Activated CD4-positive, alpha-beta T cell treated with anti-CD3 and anti-CD28 coated beads for 1 hour (primary cell): ENCODE data around the gene GALE.
"Not testable (repeated sequence)": the region's sequence is repeated elsewhere in the genome, so short reads cannot be mapped to it uniquely, and the experiment has no call there.

Experiments used
- DNase-seq: peaks from one replicate; pipeline ENCODE4 v3.0.0-alpha.2; 2020

The GALE gene

DNA sequence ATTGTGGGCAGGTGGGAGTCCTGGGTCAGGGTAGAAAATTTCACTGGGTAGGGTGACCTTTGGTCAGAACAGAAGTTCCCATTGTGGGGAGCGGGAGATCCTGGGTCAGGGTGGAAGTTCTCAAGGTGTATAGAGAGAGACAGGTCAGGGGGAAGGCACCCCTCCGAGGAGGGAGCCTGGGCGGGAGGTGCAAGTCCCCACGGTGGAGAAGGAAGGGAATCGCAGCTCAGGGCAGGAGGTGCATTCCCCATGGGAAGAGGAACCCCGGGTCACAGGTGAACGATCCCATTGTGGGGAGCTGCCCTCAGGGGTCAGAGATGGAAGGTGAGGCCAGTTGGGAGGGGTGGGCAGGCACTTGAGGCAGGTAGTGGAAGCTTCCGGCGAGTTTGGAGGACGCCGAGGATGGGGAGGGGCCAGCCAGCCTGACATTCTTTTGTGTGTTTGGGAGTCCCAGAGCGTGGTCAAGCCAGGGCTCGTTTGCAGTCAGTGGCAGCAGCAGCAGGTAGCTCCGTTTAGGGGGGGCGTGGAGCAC lies 9.0 kb downstream of the GALE start:
- DNase-seq: no peak

DNA sequence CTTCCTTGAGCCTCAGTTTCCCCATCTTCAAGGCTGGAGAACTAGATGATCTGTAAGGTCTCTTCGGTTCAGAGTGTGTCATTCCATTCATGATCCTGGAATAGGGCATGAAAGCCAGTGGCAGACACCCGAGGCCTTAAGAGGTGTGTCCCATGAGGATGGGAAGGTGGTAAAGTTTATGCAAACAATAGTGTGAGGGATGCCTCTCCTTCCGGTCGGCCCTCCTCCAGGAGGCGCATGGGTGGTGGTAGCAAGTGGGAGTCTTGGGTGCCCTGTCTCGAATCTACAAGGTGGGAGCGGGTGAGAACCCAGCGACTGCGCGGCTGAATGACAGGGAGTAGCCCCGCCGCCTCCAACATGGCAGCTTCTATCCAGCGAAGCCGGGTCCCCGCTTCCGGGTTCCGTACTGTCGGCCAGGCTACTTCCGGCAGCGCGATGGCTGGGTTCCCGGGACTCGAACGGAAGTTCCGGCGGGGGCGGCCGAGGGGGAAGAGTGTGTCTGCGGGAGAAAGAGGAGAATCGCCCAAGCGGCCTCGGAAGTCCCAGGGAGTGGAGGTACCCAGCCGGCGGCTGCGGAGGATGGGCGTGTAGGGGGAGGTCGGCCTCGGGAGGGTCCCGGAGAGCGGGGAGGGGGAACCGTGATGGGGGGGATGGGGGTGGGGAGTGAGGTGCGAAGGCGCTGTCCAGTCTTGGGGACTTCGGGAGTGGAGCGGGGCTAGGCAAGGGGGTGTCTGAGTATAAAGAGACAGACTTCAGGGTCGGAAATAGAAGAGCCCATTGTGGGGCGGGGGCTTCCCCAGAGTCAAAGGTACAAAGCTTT lies 9.6 kb downstream of the GALE start, which contains the start of gene LYPLA2:
Gene LYPLA2, plus strand, starts transcription at position 450 of the 820 bp plus-strand sequence. CDS start 1,538 bp downstream, outside the sequence.
- DNase-seq: peak; percentile 74

DNA sequence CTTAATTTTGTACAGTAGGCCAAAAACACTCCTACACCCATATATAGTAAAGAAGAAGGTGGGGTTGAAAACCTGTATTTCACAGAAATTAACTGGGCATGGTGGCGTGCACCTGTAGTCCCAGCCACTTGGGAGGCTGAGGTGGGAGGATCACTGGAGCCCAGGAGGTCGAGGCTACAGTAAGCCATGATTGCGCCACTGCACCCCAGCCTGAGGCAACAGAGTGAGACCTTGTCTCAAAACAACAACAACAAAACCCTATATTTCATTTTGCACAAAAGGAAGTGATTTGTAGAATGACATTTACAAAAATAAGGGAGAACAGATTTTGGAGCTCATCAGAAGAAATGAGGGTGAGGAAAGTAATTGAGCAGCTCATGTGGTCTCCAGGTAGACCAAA lies 11.9 kb downstream of the GALE start:
- no peak for DNase-seq

DNA sequence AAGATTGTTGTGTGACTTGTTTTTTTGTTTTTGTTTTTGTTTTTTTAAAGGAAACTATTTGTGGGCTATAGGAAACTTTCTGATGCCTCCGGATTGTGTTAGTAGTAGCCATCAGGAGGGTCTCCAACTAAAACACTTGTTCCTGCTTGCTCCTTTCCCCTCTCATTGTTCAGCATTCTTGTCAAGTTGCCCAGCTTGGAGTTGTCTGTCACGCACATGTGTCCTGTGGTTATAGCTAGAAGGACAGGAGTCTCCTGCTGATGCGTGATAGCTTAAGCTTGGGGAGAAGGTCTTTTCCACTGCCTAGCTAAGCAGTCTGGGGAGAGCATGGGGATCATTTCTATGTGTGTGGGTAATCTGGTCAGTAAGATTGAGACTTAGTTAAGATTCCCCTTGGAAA lies 12.9 kb downstream of the GALE start:
- DNase-seq: no peak

DNA sequence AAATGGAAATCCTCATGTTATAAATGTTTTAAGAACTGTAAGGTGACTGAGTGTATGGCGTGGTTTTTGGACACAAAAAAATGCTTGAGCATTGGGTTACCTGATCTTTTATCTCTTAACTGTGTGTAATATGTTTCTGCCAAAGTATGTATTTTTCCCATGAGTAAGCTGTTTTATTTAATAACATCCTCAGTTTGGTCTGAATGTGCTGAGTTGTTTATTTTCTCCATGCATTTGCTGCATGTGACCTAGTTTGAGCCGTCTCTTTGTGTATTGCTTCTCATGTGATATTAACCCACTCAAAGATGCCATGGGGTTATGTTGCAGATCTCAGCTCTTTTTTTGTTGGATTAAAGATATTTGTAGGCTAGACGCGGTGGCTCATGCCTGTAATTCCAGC lies 15.7 kb downstream of the GALE start:
- no peak for DNase-seq

DNA sequence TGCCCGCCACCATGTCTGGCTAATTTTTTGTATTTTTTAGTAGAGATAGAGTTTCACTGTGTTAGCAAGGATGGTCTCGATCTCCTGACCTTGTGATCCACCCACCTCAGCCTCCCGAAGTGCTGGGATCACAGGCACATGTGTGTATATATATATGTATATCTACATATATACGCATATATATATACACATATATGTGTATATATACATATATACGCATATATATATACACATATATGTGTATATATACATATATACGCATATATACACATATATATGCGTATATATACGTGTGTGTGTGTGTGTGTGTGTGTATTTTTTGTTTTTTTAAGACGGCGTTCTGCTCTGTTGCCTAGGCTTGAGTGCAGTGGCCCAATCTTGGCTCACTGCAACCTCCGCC lies 17.4 kb downstream of the GALE start:
- DNase-seq: not testable (repeated sequence)

DNA sequence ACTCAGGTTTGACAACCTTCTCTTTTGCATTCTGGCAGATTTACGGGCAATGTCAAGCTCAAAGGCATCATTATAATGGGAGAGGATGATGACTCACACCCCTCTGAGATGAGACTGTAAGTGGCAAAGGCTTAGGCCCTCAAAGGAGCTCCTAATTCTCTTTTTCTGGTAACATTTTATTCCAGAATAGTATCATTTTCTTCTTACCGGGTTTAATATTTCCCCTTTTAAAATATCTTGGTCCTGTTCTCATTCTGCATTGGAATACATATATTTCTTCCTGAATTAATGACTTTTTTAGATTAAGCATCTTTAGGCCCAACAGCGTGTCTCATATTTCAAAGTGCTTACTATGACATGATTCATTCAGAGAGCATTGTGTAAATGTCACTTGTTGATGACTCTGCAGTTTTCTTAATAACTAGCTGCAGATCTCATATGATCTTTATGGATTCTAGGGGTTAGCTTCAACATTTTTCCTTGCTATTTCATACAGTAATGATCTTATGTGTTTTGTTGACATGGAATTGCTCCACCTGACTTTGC lies 20.7 kb downstream of the GALE start:
- DNase-seq: no peak

DNA sequence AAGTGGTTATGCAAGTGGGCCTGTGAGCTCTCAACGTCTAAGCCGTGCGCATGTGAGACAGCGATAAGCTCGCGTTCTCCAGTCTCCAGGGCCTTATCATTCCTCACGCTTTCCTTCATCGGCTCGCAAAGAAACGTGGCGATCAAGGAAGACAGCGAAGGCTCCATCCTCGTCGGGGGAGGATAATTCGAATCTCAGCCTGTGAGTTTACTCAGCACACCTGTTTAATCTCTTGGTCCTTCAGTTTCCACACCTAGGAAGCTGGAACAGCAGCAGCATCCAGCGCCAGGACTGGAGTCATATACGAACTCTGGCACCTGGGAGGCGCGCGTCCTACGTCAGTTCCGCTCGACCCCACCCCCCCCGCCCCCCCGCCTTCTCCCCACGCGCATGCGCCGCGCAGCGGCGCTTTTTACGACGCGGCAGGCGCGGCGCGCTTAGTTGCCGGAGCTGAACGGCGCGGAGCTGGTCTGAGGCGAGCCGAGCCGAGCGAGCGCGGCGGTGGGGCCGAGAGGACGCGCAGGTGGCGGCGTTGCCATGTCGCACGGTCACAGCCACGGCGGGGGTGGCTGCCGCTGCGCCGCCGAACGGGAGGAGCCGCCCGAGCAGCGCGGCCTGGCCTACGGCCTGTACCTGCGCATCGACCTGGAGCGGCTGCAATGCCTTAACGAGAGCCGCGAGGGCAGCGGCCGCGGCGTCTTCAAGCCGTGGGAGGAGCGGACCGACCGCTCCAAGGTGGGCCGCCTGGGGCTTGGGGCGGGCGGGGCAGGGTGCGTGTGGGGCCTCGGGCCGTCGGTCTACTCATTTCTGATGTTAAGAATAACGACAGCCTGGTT lies 22.4 kb downstream of the GALE start, which contains the start of gene PITHD1:
Gene PITHD1, plus strand, starts transcription at position 440 of the 836 bp plus-strand sequence. Its CDS starts 98 bp downstream, at position 538.
- peak; percentile 74 for DNase-seq

DNA sequence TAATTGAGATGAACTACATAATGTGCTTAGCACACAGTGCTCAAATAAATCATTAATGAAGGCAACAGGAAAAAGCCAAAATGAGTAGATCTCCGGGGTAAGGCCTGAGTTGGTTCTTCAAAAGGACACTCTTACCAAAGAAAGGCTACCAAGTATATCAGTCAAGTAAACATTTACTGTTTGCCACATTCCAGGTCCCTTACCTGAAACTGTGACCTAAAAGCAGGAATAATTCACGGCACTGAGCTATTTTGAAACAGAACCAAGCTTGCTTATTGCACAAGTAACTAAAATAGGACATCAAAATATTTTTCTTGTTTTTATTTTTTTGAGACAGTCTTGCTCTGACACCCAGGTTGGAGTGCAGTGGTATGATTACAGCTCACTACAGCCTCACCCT lies 24.3 kb downstream of the GALE start:
- DNase-seq: no peak

DNA sequence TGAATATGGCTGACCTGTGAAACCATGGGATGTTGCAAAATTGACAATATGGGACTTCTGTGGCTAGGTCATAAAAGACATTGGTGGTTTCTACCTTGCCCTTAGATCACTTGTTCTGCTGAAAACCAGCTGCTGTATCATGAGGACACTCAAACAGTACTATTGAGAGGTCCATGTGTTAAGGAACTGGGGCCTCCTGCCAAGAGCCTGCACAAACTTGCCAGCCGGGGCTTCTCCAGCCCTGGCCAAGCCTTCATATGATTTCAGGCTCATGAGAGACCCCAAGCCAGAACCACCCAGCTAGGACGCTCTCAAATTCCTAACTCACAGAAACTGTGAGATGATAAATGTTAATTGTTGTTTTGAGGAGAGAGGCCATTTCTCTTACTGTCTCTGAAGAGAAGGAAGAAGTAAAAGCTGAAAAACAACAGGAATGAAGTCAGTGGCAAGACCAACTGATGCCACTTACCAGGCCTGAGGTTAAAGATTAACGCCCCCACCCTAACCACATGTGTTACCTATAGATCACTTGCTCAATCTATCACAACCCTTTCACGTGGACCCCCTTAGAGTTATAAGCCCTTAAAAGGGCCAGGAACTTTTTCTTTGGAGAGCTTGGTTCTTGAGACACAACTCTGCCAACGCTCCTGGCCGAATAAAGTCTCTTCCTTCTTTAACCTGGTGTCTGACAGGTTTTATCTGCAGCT lies 26.2 kb downstream of the GALE start:
- no peak for DNase-seq

DNA sequence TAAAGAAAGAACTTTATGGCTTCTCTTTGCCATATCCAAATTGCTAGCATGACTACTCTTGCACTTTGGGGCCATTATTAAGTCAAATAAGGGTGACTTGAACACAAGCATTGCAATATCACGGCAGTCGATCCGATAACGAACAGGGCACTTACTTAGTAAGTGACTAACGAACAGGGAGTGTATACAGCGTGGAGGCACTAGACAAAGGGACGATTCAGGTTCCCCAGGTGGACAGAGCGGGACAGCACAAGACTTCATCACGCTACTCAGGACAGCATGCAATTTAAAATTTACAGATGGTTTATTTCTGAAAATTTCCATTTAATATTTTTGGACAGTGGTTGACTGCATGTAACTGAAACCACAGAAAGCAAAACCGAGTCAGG lies 27.7 kb downstream of the GALE start:
- DNase-seq: no peak

DNA sequence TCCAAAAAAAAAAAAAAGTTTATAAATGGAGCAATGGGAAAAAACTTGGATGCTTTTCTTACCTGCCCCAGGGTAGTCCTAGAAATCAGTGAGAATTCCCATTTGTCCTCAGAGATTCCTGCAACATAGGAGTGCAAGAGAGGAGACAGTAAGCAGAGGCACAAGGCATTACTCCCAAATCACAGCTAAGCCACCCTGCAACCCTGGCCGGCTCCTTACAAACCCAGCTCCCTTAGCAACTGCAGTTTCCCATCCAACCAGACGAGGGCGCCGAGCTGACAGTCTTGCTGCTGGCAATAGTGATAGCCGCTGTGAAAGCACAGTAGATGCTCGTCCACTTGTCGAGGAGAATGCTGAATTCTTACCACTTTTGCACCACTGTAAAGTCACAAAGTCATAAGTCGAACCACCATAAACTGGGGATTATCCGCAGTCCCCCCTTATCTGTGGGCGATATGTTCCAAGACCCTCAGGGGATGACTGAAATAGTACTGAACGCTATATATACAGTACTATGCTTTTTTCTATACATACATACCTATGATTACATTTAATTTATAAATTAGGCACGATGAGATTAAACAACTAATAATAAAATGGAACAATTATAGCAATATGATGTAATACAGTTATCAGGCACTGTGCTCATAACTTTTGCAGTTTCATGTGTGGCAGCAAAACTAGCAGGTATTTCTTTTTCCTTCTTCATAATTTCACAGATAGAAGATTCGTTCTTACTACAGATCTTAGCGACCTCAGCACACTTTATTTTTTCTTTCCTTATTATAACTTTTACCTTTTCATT lies 28.3 kb downstream of the GALE start:
- peak; percentile 77 for DNase-seq

DNA sequence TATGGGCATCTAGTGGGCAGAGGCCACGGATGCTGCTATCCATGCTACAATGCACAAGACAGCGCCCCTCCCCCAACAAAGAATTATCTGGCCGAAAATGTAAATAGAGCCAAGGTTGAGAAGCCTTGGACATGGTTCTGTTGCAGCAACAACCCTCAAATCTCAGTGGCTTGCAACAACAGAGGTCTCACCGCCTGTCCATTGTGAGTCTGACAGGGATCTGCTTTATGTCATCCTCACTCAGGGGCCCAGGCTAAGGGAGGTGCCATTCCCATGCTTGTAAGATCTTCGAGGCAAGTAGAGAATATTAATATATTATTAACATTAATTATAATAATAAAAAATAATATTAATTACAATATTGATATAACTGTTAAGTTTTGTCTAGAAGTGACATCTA lies 31.8 kb downstream of the GALE start:
- no peak for DNase-seq

DNA sequence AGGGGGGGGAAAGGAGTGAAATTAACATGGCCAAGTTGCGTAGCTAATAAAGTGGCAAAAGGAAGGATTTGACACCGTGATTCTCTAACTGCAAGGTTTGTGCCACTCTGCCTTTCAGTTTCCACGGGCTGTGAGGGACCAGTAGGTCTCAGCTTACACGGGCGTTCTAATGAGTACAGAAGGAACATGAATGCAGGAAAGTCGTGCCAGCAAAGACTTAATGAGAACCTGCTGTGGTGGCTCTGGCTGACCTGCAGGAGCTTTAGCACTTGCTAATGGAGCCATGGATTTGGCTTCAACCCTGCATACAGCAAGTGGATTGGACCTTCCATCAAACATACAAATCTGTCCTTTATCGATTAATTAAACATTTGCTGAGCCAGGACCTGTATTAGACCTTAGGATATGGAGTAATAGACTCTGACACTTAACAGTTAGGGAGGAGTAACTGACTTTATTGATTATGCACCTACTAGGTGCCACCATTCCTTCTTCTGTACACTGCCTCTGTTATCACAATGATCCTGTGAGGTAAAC lies 37.4 kb downstream of the GALE start:
- DNase-seq: no peak

DNA sequence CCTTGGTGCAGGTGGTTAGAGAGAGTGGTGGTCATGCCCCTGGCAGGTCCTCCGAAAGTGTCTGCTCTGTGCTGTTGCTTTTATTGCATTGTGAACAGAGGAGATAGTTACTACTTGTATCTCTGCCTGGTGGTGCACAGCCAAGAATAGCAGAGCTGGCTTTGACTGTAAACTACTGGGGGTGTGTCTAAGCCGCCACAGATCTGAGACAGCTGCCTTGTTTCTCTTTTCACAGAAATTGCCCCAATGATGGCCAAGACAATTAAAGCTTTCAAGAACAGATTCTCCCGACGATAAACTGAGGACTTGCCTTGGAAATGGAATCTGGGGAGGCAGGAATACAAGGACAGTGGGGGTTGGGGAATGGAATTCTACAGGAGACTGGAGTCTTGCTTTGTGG lies 41.3 kb downstream of the GALE start:
- no peak for DNase-seq

DNA sequence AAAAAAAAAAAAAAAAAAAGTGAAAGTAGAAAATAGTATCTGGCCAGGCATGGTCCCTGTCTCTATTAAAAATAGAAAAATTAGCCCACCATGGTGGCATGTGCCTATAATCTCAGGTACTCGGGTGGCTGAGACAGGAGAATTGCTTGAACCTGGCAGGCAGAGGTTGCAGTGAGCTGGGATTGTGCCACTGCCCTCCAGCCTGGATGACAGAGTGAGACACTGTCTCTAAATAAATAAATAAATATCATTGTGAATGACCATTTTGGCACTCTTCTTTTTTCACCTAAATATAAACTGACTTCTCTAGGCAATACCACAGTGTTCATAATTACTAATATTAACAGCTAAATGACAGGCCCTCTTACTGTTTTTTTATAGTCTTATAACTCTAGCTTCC lies 42.7 kb downstream of the GALE start:
- no peak for DNase-seq

DNA sequence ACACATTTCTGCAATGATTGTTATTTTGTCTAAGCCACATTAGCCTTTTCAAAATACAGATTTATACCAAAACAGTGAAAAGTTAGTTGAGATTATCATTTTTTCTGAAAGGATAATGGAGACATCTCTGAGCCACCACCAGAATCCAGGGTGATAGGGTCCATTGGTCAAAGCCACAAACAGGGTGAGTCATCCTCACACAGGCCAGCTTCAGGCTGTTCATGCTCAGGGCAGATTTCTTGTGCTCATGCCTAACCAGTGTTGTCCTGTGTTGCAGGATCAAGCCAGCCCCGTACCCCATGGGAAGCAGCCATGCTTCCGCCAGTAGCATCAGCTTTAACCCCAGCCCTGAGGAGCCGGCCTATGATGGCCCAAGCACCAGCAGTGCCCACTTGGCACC lies 43.9 kb downstream of the GALE start:
- no peak for DNase-seq

DNA sequence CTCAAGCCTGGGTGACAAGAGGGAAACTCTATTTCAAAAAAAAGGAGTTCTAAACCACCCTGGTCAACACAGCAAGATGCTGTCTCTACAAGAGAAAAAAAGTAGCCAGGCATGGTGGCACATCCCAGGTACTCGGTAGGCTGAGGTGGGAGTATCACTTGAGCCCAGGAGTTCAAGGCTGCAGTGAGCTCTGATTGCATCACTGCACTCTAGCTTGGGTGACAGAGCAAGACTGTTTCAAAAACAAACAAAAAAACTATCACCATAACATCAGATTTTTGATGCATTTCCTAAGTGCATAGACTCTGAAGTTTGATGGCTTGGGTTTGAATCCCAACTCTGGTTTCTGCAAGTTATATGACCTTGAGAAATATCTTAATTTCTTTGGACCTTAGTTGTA lies 47.6 kb downstream of the GALE start:
- no peak for DNase-seq

DNA sequence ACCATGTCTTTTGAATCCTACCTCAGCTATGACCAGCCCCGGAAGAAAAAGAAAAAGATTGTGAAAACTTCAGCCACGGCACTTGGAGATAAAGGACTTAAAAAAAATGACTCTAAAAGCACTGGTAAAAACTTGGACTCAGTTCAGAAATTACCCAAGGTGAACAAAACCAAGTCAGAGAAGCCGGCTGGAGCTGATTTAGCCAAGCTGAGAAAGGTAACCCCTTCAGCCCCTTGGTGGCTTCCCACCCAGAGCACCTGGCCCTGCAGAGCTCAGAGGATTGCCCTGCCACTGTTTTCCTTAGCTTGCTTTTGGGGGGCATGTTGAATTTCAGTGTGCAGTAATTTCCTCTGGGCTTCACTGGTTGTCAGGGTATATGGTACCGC lies 48.7 kb downstream of the GALE start:
- no peak for DNase-seq

DNA sequence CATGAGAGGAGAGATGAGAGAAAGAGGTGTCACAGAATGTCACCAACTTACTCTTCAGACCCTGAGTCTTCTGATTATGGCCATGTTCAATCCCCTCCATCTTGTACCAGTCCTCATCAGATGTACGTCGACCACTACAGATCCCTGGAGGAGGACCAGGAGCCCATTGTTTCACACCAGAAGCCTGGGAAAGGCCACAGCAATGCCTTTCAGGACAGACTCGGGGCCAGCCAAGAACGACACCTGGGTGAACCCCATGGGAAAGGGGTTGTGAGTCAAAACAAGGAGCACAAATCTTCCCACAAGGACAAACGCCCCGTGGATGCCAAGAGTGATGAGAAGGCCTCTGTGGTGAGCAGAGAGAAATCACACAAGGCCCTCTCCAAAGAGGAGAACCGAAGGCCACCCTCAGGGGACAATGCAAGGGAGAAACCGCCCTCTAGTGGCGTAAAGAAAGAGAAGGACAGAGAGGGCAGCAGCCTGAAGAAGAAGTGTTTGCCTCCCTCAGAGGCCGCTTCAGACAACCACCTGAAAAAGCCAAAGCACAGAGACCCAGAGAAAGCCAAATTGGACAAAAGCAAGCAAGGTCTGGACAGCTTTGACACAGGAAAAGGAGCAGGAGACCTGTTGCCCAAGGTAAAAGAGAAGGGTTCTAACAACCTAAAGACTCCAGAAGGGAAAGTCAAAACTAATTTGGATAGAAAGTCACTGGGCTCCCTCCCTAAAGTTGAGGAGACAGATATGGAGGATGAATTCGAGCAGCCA lies 49.3 kb downstream of the GALE start:
- DNase-seq: peak; percentile 9

DNA sequence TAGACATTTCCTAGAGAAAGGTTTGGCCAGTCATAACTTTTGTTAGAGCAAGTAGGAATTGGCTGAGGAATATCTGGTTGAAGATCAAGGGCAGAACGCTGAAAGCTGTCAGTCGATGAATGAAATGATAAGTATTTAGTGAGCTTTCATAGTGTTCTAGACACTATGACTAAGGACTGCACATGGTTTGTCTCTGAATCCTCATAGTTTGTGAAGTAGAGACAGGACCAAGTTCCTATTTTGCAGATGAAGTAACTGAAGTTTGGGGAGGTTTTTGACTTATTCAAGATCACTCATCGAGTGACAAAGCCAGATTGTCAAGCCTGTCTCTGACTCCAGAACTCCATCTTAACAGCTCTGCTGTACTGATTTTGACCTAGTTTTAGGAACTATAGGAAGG lies 52.5 kb downstream of the GALE start:
- no peak for DNase-seq
